Regular cardiac myocyte (primary cell): ENCODE measurements around the gene ZMYND11. TPM values are rescaled to one million over a fixed set of nuclear protein-coding genes. Genes with fewer than 3 reads are reported as not detected.

Source experiments
- total RNA-seq: library from RNA; depleted of rRNA; stranded (reverse); fragments of >200 nt; gene quantifications from 2 replicates; pipeline ENCODE4 v1.2.3, GENCODE V29; 2014

ZMYND11 gene
- 54.6 and 57.5 TPM in 2 replicates for total RNA-seq

DNA sequence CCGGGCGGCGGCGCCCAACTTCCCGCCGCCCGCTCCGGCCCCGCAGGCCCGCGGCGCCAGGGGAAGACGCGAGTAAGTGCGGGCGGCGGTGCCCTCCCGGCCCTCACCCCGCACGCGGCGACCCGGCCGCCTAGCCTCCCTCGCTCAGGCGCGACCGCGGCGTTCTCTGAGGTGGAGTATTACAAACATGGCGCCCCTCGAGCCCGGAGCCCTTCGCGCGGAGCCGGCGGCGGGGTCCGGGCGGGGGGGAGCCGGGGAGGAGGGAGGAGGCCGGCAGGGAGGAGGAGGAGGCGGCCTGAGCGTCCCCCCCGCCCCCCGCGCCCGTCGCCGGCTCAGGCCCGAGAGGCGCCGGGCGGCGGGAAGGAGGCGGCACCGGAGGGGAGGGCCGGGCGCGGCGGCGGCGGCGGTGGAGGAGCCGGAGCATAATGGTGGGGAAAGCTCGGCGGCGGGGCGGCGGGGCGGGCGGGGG is at the start of gene ZMYND11:
Gene ZMYND11, plus strand, starts transcription at position 324 of the 469 bp plus-strand sequence. CDS start 44,558 bp downstream, outside the sequence.

Other genes starting within 250 kb of the ZMYND11 start
- gene TUBB8, start 86.2 kb upstream of the ZMYND11 start, total RNA-seq = not detected in 2 replicates